GM23338 (cell line): Measurements from ENCODE around the gene TRAF3. TPM values are rescaled to one million over a fixed set of nuclear protein-coding genes. Genes with fewer than 3 reads are reported as not detected.

Experiments used
- ATAC-seq: fragments of 200-7000 bp; cut with Tn5 transposase; 3 replicates; pipeline ENCODE4 v1.9.1; 2020
- DNase-seq: peaks from one replicate; pipeline ENCODE4 v3.0.0-alpha.2; 2015; ENCODE audit warnings: low spot score
- H2AFZ ChIP-seq: fragments of 200-600 bp; sonication (generic); 2 replicates; pipeline ENCODE4 v1.8.0; 2016; ENCODE audit warnings: antibody characterized with exemption, mild to moderate bottlenecking, moderate library complexity
- H3F3A ChIP-seq: fragments of 200-600 bp; sonication (generic); replicated peaks from 2 replicates; pipeline ENCODE4 v1.8.0; 2017; ENCODE audit warnings: antibody characterized with exemption, mixed run types, low read depth
- H3K27ac ChIP-seq: fragments of 200-600 bp; sonication (generic); 2 replicates; pipeline ENCODE4 v1.6.1; 2016; ENCODE audit warnings: low read depth
- H3K27me3 ChIP-seq: fragments of 200-600 bp; sonication (generic); 2 replicates; pipeline ENCODE4 v1.8.0; 2016; ENCODE audit warnings: mild to moderate bottlenecking, mixed run types, moderate library complexity; ENCODE audit not compliant: insufficient read depth
- H3K36me3 ChIP-seq: fragments of 200-600 bp; sonication (generic); 2 replicates; pipeline ENCODE4 v1.8.0; 2016; ENCODE audit warnings: mild to moderate bottlenecking; ENCODE audit not compliant: insufficient read depth
- H3K4me1 ChIP-seq: fragments of 200-600 bp; sonication (generic); 2 replicates; pipeline ENCODE4 v1.8.0; 2016; ENCODE audit warnings: mild to moderate bottlenecking, moderate library complexity; ENCODE audit not compliant: insufficient read depth
- H3K4me2 ChIP-seq: fragments of 200-600 bp; sonication (generic); 2 replicates; pipeline ENCODE4 v1.7.1; 2017; ENCODE audit warnings: mixed run types
- H3K4me3 ChIP-seq: fragments of 200-600 bp; sonication (generic); 2 replicates; pipeline ENCODE4 v1.6.1; 2016; ENCODE audit warnings: mixed run types
- H3K79me2 ChIP-seq: fragments of 200-600 bp; sonication (generic); replicated peaks from 2 replicates; pipeline ENCODE4 v1.8.0; 2017; ENCODE audit warnings: mild to moderate bottlenecking; ENCODE audit not compliant: insufficient read depth
- H3K9me2 ChIP-seq: fragments of 200-600 bp; sonication (generic); 2 replicates; pipeline ENCODE4 v1.8.0; 2017; ENCODE audit not compliant: insufficient read depth
- H4K20me1 ChIP-seq: fragments of 200-600 bp; sonication (generic); replicated peaks from 2 replicates; pipeline ENCODE4 v1.8.0; 2017; ENCODE audit warnings: mild to moderate bottlenecking; ENCODE audit not compliant: insufficient read depth
- H3K27ac Mint-ChIP-seq: 2 replicates; pipeline ENCODE4 v1.8.0; 2020; ENCODE audit warnings: inconsistent platforms, mild to moderate bottlenecking, moderate library complexity, mixed read lengths
- H3K27me3 Mint-ChIP-seq: 3 replicates; pipeline ENCODE4 v1.8.0; 2022; ENCODE audit warnings: low read depth, mild to moderate bottlenecking, moderate library complexity, mixed read lengths, inconsistent platforms; ENCODE audit not compliant: insufficient read depth, poor library complexity
- H3K36me3 Mint-ChIP-seq: 3 replicates; pipeline ENCODE4 v1.8.0; 2021; ENCODE audit warnings: low read depth, mild to moderate bottlenecking, inconsistent platforms, moderate library complexity, mixed read lengths
- H3K4me1 Mint-ChIP-seq: 3 replicates; pipeline ENCODE4 v1.8.0; 2020; ENCODE audit warnings: mild to moderate bottlenecking, inconsistent platforms, mixed read lengths
- H3K4me3 Mint-ChIP-seq: 3 replicates; pipeline ENCODE4 v1.8.0; 2021; ENCODE audit warnings: moderate library complexity, mild to moderate bottlenecking, inconsistent platforms, mixed read lengths
- H3K9me3 Mint-ChIP-seq: 3 replicates; pipeline ENCODE4 v1.8.0; 2020; ENCODE audit warnings: moderate library complexity, mild to moderate bottlenecking, inconsistent platforms, mixed read lengths
- CREB1 ChIP-seq: fragments of 250-450 bp; sonication (Bioruptor Pico); IDR thresholded peaks from 2 replicates; pipeline ENCODE4 v1.5.0; 2020; ENCODE audit warnings: low read depth, mild to moderate bottlenecking, moderate library complexity
- CTCF ChIP-seq, 2 experiments: fragments of 200-600 bp in 1 of 2; sonication (generic) in 1 of 2; conservative IDR thresholded peaks; 2 replicates each; pipeline versions ENCODE4 v1.5.1 to v1.6.1; 2016 to 2017; ENCODE audit warnings: antibody characterized with exemption in 2 of 2, low read depth in 2 of 2, mild to moderate bottlenecking in 2 of 2, moderate library complexity in 1 of 2
- ETS1 ChIP-seq: IDR thresholded peaks from 2 replicates; pipeline ENCODE4 v1.6.1; 2016; ENCODE audit warnings: antibody characterized with exemption
- EZH2 ChIP-seq: fragments of 200-600 bp; sonication (generic); IDR thresholded peaks from one replicate; pipeline ENCODE4 v1.8.0; 2017; ENCODE audit warnings: antibody characterized with exemption, mild to moderate bottlenecking, low read depth; ENCODE audit not compliant: unreplicated experiment
- EZH2phosphoT487 ChIP-seq: fragments of 200-600 bp; sonication (generic); IDR thresholded peaks from one replicate; pipeline ENCODE4 v1.8.1; 2018; ENCODE audit warnings: antibody characterized with exemption; ENCODE audit not compliant: unreplicated experiment
- JUNB ChIP-seq: IDR thresholded peaks from one replicate; pipeline ENCODE4 v1.6.1; 2016; ENCODE audit warnings: antibody characterized with exemption; ENCODE audit not compliant: unreplicated experiment
- NANOG ChIP-seq: IDR thresholded peaks from 2 replicates; pipeline ENCODE4 v1.6.1; 2016; ENCODE audit warnings: antibody characterized with exemption, borderline replicate concordance
- POLR2AphosphoS5 ChIP-seq: IDR thresholded peaks from 2 replicates; pipeline ENCODE4 v1.6.1; 2016; ENCODE audit warnings: antibody characterized with exemption, low read depth
- REST ChIP-seq: IDR thresholded peaks from one replicate; pipeline ENCODE4 v1.6.1; 2018; ENCODE audit warnings: antibody characterized with exemption; ENCODE audit not compliant: unreplicated experiment
- STAT1 ChIP-seq: IDR thresholded peaks from one replicate; pipeline ENCODE4 v1.6.1; 2016; ENCODE audit warnings: antibody characterized with exemption; ENCODE audit not compliant: unreplicated experiment
- ZNF114 ChIP-seq: fragments of 250-450 bp; sonication (Bioruptor Pico); IDR thresholded peaks from 2 replicates; pipeline ENCODE4 v1.5.0; 2020; ENCODE audit warnings: mild to moderate bottlenecking, moderate library complexity
- ZNF331 ChIP-seq: fragments of 250-450 bp; sonication (Bioruptor Pico); IDR thresholded peaks from 2 replicates; pipeline ENCODE4 v1.5.0; 2020; ENCODE audit warnings: low read depth, mild to moderate bottlenecking, moderate library complexity
- ZNF462 ChIP-seq: fragments of 250-450 bp; sonication (Bioruptor Pico); IDR thresholded peaks from 2 replicates; pipeline ENCODE4 v1.5.0; 2020; ENCODE audit warnings: mild to moderate bottlenecking, moderate library complexity
- polyA plus RNA-seq: library from polyadenylated mRNA; unstranded; fragments of >200 nt; fragmentation: Nextera tagmentation; extraction: Ambion mirVana; gene quantifications from 2 replicates; pipeline ENCODE4 v1.2.1, GENCODE V29; 2016
- total RNA-seq: library from RNA; depleted of rRNA; stranded (reverse); fragments of >200 nt; shearing (Covaris generic); gene quantifications from 2 replicates; pipeline ENCODE4 v1.2.3, GENCODE V29; 2014

TRAF3 gene
- total and polyA plus RNA-seq, 2 experiments from 2014 or later, result 3.7 to 9.3 TPM

- ATAC-seq (no peak), DNase-seq (no peak)
- Histone ChIP-seq H3K4me1 (peaks cover 16% of the 10 kb centered on the region), H3K4me2 (no peak overlapping the region), H3K36me3 (no peaks in the 10 kb centered on the region), H2AFZ (no peak overlapping the region), H3K27me3 (no peaks in the 10 kb centered on the region), H3K4me3 (no peak overlapping the region), H3K79me2 (peaks cover 38% of the 10 kb centered on the region), H4K20me1 (no peaks in the 10 kb centered on the region), H3K9me2 (no peaks in the 10 kb centered on the region), H3K27ac (no peak overlapping the region), H3F3A (no peaks in the 10 kb centered on the region)
- no peaks in the 10 kb centered on the region for H3K27me3 Mint-ChIP-seq
- no peaks in the 10 kb centered on the region; the same call in 2 of the 3 replicates for H3K36me3 Mint-ChIP-seq
- TF ChIP-seq JUNB (no peak), ZNF114 (no peak), STAT1 (no peak), CTCF (conservative IDR thresholded peaks at IDR 0.05; ENCODE audit: low read depth in 2 of 2) (no peak), NANOG (no peak), ETS1 (no peak), REST (no peak), CREB1 (CRISPR knock-in tag) (no peak), ZNF331 (CRISPR knock-in tag) (no peak), ZNF462 (CRISPR knock-in tag) (no peak), EZH2 (no peak), EZH2phosphoT487 (no peak), POLR2AphosphoS5 (no peak)
- no peak overlapping the region for H3K27ac Mint-ChIP-seq
- H3K4me1 Mint-ChIP-seq, result peaks cover 17% of the 10 kb centered on the region; the same call in 2 of the 3 replicates
- H3K9me3 Mint-ChIP-seq, result no peaks in the 10 kb centered on the region
- H3K4me3 Mint-ChIP-seq, result no peak overlapping the region
These were observed 36.4 kb downstream of the TRAF3 start for GRCh38 chr14:102813691-102814090.
